Measurements from ENCODE around the gene AGTRAP.

The AGTRAP gene

GRCh38 chr1:11800391-11800755 lies 64.4 kb downstream of the AGTRAP start:
- Histone ChIP-seq H3K36me3 (ENCODE audit: insufficient read depth, low read length) (peaks cover 27% of the 10 kb centered on the region), H3K4me1 (ENCODE audit: control insufficient read depth, insufficient read depth, low read length) (peaks cover 41% of the 10 kb centered on the region), H3K9ac (ENCODE audit: low read depth, low read length) (no peak overlapping the region), H3K27me3 (ENCODE audit: control insufficient read depth, insufficient read depth, low read length) (no peaks in the 10 kb centered on the region), H3K4me2 (ENCODE audit: low read length) (no peak overlapping the region), H3K4me3 (ENCODE audit: low read length) (no peak overlapping the region), H3K9me3 (replicated peaks; ENCODE audit: low read length) (no peaks in the 10 kb centered on the region)

All from skeletal muscle satellite cell (primary cell).